T-cell (primary cell): ENCODE data around the gene RAI14. TPM values are rescaled to one million over a fixed set of nuclear protein-coding genes. Genes with fewer than 3 reads are reported as not detected.

Source experiments
- ATAC-seq, 4 experiments: fragments of 200-7000 bp in 3 of 4; fragments of 150-1000 bp in 1 of 4; cut with Tn5 transposase; replicated peaks in 1 of 4; 1 replicate in 3 of 4; 2 replicates in 1 of 4; pipeline ENCODE4 v1.10.0; 2021; ENCODE audit warnings: moderate library complexity in 3 of 4, mild to moderate bottlenecking in 2 of 4, moderate number of reproducible peaks in 1 of 4
- CTCF ChIA-PET, 2 donors: fragments of 300-600 bp; sonication (Branson Sonifier 250); formaldehyde crosslinking; loops; one replicate each; lab custom pipeline; 2022; ENCODE audit warnings: antibody characterized with exemption in 2 of 2; lab: Charles Lee
- POLR2A ChIA-PET, 2 donors: fragments of 300-600 bp; sonication (Branson Sonifier 250); formaldehyde crosslinking; loops; one replicate each; lab custom pipeline; 2022; ENCODE audit warnings: antibody characterized with exemption in 2 of 2; lab: Charles Lee
- DNase-seq, 35 experiments: peaks; one replicate each; pipeline versions ENCODE4 v3.0.0 to v3.0.0-alpha.2; 2013 to 2023
- H3K27ac ChIP-seq: one replicate; pipeline ENCODE4 v1.5.1; 2013; ENCODE audit warnings: low read length
- H3K27me3 ChIP-seq, 2 experiments: replicated peaks in 1 of 2; 1 replicate in 1 of 2; 2 replicates in 1 of 2; pipeline versions ENCODE4 v1.6.1 to v1.7.0; 2013; ENCODE audit warnings: low read length in 1 of 2, mixed read lengths in 1 of 2; ENCODE audit not compliant: control insufficient read depth in 2 of 2, insufficient read depth in 2 of 2; ENCODE audit errors: extremely low read depth in 1 of 2
- H3K36me3 ChIP-seq, 2 donors: 1 replicate in 1 of 2; 2 replicates in 1 of 2; pipeline versions ENCODE4 v1.6.1 to v1.7.0; 2013; ENCODE audit warnings: low read length in 1 of 2; ENCODE audit not compliant: control insufficient read depth in 2 of 2, insufficient read depth in 1 of 2; ENCODE audit errors: extremely low read depth in 1 of 2
- H3K4me1 ChIP-seq, 2 experiments: 1 replicate in 1 of 2; 2 replicates in 1 of 2; pipeline versions ENCODE4 v1.6.1 to v1.7.0; 2013; ENCODE audit warnings: low read length in 2 of 2, mixed read lengths in 1 of 2; ENCODE audit not compliant: insufficient read depth in 2 of 2, control insufficient read depth in 1 of 2; ENCODE audit errors: extremely low read depth in 1 of 2
- H3K4me3 ChIP-seq, 2 donors: 1 replicate in 1 of 2; 2 replicates in 1 of 2; pipeline versions ENCODE4 v1.5.1 to v1.7.0; 2013; ENCODE audit warnings: mild to moderate bottlenecking in 2 of 2, low read length in 1 of 2, moderate library complexity in 1 of 2; ENCODE audit not compliant: control insufficient read depth in 1 of 2; ENCODE audit errors: extremely low read depth in 1 of 2
- H3K9me3 ChIP-seq: 2 replicates; pipeline ENCODE4 v1.7.0; 2013
- H3K27ac Mint-ChIP-seq, 2 donors: one replicate each; pipeline ENCODE4 v1.8.0; 2020 to 2021; ENCODE audit warnings: mild to moderate bottlenecking in 2 of 2, mixed read lengths in 2 of 2
- H3K27me3 Mint-ChIP-seq, 2 donors: one replicate each; pipeline ENCODE4 v1.8.0; 2021 to 2022; ENCODE audit warnings: mixed read lengths in 2 of 2
- H3K36me3 Mint-ChIP-seq: one replicate; pipeline ENCODE4 v1.8.0; 2021; ENCODE audit warnings: mixed read lengths
- H3K4me1 Mint-ChIP-seq, 3 donors: one replicate each; pipeline ENCODE4 v1.8.0; 2020 to 2022; ENCODE audit warnings: mixed read lengths in 3 of 3, mild to moderate bottlenecking in 1 of 3
- H3K4me3 Mint-ChIP-seq, 3 donors: one replicate each; pipeline ENCODE4 v1.8.0; 2020 to 2022; ENCODE audit warnings: mild to moderate bottlenecking in 3 of 3, mixed read lengths in 3 of 3, moderate library complexity in 3 of 3
- H3K9me3 Mint-ChIP-seq, 3 donors: one replicate each; pipeline ENCODE4 v1.8.0; 2020 to 2022; ENCODE audit warnings: mixed read lengths in 3 of 3
- WGBS: methylation state at CpG from one replicate; pipeline ENCODE4 v1.1.5; 2013; ENCODE audit warnings: missing lambda C conversion rate; ENCODE audit not compliant: insufficient coverage; 5-methylcytosine and 5-hydroxymethylcytosine counted together
- total RNA-seq, 35 experiments: library from RNA in 6 of 35; stranded (reverse) in 6 of 35; fragments of 120-200 nt in 1 of 35; gene quantifications; one replicate each; pipeline versions ENCODE4 v1.2.1 to v1.2.4 and lab custom pipeline; 2013 to 2026

The RAI14 gene
- total RNA-seq, 5 donors from 2014 or later (not counting 1 experiment from before 2014, with no cell fraction given), result 0.59 to 2.2 (median 0.96) TPM

GRCh38 chr5:34659168-34659567, 3.0 kb downstream of the RAI14 start:
- Histone ChIP-seq H3K9me3 (no peaks in the 10 kb centered on the region), H3K4me1 (peaks cover 5 to 19% of the 10 kb centered on the region in 2 experiments), H3K27ac (no peak overlapping the region), H3K36me3 (no peaks in the 10 kb centered on the region), H3K27me3 (peaks cover 0 to 30% of the 10 kb centered on the region in 2 experiments), H3K4me3 (no peak overlapping the region)
- Mint-ChIP-seq H3K27me3 (peaks cover 38 to 40% of the 10 kb centered on the region in 2 donors), H3K4me1 (peaks cover 21 to 26% (median 24%) of the 10 kb centered on the region in 3 donors), H3K9me3 (no peaks in the 10 kb centered on the region), H3K27ac (no peak overlapping the region), H3K36me3 (peaks cover 4% of the 10 kb centered on the region), H3K4me3 (peak overlapping the region in 1 of 3 donors; percentile 26)
- ATAC-seq (no peak), DNase-seq (no peak)
- POLR2A ChIA-PET, result interaction anchor here in 1 of 2 donors (0.5 kb wide), 1 partner anchor 45 kb away, joined by 3 read pairs; no protein-coding TSS in a partner anchor
- 100% methylated on average over 3 of the region's 3 CpGs for WGBS
- CTCF ChIA-PET, result no interaction called here

- Histone ChIP-seq H3K36me3 (no peaks in the 10 kb centered on the region), H3K9me3 (no peaks in the 10 kb centered on the region), H3K27ac (no peak overlapping the region), H3K4me1 (peaks cover 5 to 17% of the 10 kb centered on the region in 2 experiments), H3K4me3 (no peak overlapping the region), H3K27me3 (peaks cover 0 to 28% of the 10 kb centered on the region in 2 experiments)
- ATAC-seq (no peak), DNase-seq (no peak)
- Mint-ChIP-seq H3K27me3 (peaks cover 33 to 40% of the 10 kb centered on the region in 2 donors), H3K9me3 (no peaks in the 10 kb centered on the region), H3K27ac (no peak overlapping the region), H3K4me1 (peaks cover 15 to 17% (median 15%) of the 10 kb centered on the region in 3 donors), H3K4me3 (no peak overlapping the region), H3K36me3 (peaks cover 4% of the 10 kb centered on the region)
- 81% methylated on average over 3 of the region's 4 CpGs for WGBS
- POLR2A ChIA-PET, result no interaction called here
- CTCF ChIA-PET, result no interaction called here
These were observed 4.3 kb downstream of the RAI14 start for GRCh38 chr5:34660444-34660843.

GRCh38 chr5:34663771-34664496, 7.8 kb downstream of the RAI14 start:
- ChIA-PET CTCF (no interaction called here), POLR2A (no interaction called here)
- H3K4me1 Mint-ChIP-seq, result no peaks in the 10 kb centered on the region
- Histone ChIP-seq H3K36me3 (no peaks in the 10 kb centered on the region), H3K4me3 (no peak overlapping the region), H3K27ac (no peak overlapping the region), H3K4me1 (no peaks in the 10 kb centered on the region), H3K27me3 (peaks cover 0 to 17% of the 10 kb centered on the region in 2 experiments), H3K9me3 (no peaks in the 10 kb centered on the region)
- H3K27ac Mint-ChIP-seq, result no peak overlapping the region
- no peak overlapping the region for H3K4me3 Mint-ChIP-seq
- peaks cover 4% of the 10 kb centered on the region for H3K36me3 Mint-ChIP-seq
- H3K27me3 Mint-ChIP-seq, result peaks cover 24% of the 10 kb centered on the region in 2 donors
- WGBS, result no CpG with 5 or more reads among the region's 7 CpGs
- DNase-seq, result no peak
- H3K9me3 Mint-ChIP-seq, result no peaks in the 10 kb centered on the region
- no peak for ATAC-seq

GRCh38 chr5:34666392-34667080, 10.4 kb downstream of the RAI14 start:
- H3K4me3 Mint-ChIP-seq, result no peak overlapping the region
- H3K27me3 ChIP-seq, result peaks cover 0 to 8% of the 10 kb centered on the region in 2 experiments
- no peak overlapping the region for H3K27ac Mint-ChIP-seq
- no peaks in the 10 kb centered on the region for H3K9me3 Mint-ChIP-seq
- POLR2A ChIA-PET, result no interaction called here
- WGBS, result 88% methylated on average over 6 of the region's 8 CpGs
- no peak overlapping the region for H3K27ac ChIP-seq
- no peaks in the 10 kb centered on the region for H3K4me1 ChIP-seq
- ATAC-seq, result no peak
- DNase-seq, result no peak
- H3K27me3 Mint-ChIP-seq, result peaks cover 7 to 13% of the 10 kb centered on the region in 2 donors
- no peak overlapping the region for H3K4me3 ChIP-seq
- H3K9me3 ChIP-seq, result no peaks in the 10 kb centered on the region
- CTCF ChIA-PET, result no interaction called here
- no peaks in the 10 kb centered on the region for H3K36me3 ChIP-seq
- peaks cover 4% of the 10 kb centered on the region for H3K36me3 Mint-ChIP-seq
- H3K4me1 Mint-ChIP-seq, result no peaks in the 10 kb centered on the region

- Histone ChIP-seq H3K27me3 (peaks cover 0 to 4% of the 10 kb centered on the region in 2 experiments), H3K4me3 (no peak overlapping the region), H3K4me1 (no peaks in the 10 kb centered on the region), H3K9me3 (no peaks in the 10 kb centered on the region), H3K36me3 (no peaks in the 10 kb centered on the region), H3K27ac (no peak overlapping the region)
- no peaks in the 10 kb centered on the region for H3K9me3 Mint-ChIP-seq
- no peak overlapping the region for H3K27ac Mint-ChIP-seq
- peaks cover 0 to 7% of the 10 kb centered on the region in 2 donors for H3K27me3 Mint-ChIP-seq
- WGBS, result 37% methylated on average over 3 of the region's 5 CpGs
- no peak overlapping the region for H3K4me3 Mint-ChIP-seq
- CTCF ChIA-PET, result no interaction called here
- DNase-seq, result no peak
- POLR2A ChIA-PET, result no interaction called here
- H3K4me1 Mint-ChIP-seq, result no peaks in the 10 kb centered on the region
- H3K36me3 Mint-ChIP-seq, result peaks cover 4% of the 10 kb centered on the region
- no peak for ATAC-seq
These were observed 11.6 kb downstream of the RAI14 start for GRCh38 chr5:34667705-34668104.

- H3K4me3 ChIP-seq, result no peak overlapping the region
- Mint-ChIP-seq H3K27me3 (no peaks in the 10 kb centered on the region), H3K27ac (no peak overlapping the region), H3K36me3 (no peaks in the 10 kb centered on the region), H3K4me1 (no peaks in the 10 kb centered on the region), H3K4me3 (no peak overlapping the region), H3K9me3 (no peaks in the 10 kb centered on the region)
- no peaks in the 10 kb centered on the region for H3K9me3 ChIP-seq
- H3K4me1 ChIP-seq, result no peaks in the 10 kb centered on the region
- ChIA-PET CTCF (interaction anchor here in 1 of 2 donors (0.6 kb wide), 1 partner anchor 58 kb away, joined by 4 read pairs; no protein-coding TSS in a partner anchor), POLR2A (no interaction called here)
- ATAC-seq, result no peak
- H3K36me3 ChIP-seq, result no peaks in the 10 kb centered on the region
- DNase-seq, result no peak
- 78% methylated on average over 2 of the region's 7 CpGs for WGBS
- no peak overlapping the region for H3K27ac ChIP-seq
- H3K27me3 ChIP-seq, result peaks cover 0 to 4% of the 10 kb centered on the region in 2 experiments
These were observed 13.9 kb downstream of the RAI14 start for GRCh38 chr5:34669931-34670516.
